ENCODE measurements around the gene SLC9A9.

The SLC9A9 gene

GRCh38 chr3:143384076-143384475, 464.2 kb downstream of the SLC9A9 start:
- no peak for DNase-seq

- DNase-seq: no peak
Observed at GRCh38 chr3:143383421-143383820, 464.8 kb downstream of the SLC9A9 start.

GRCh38 chr3:143382816-143383215, 465.5 kb downstream of the SLC9A9 start:
- no peak for DNase-seq

- no peak for DNase-seq
Observed at GRCh38 chr3:143380449-143380848, 467.8 kb downstream of the SLC9A9 start.

DNA sequence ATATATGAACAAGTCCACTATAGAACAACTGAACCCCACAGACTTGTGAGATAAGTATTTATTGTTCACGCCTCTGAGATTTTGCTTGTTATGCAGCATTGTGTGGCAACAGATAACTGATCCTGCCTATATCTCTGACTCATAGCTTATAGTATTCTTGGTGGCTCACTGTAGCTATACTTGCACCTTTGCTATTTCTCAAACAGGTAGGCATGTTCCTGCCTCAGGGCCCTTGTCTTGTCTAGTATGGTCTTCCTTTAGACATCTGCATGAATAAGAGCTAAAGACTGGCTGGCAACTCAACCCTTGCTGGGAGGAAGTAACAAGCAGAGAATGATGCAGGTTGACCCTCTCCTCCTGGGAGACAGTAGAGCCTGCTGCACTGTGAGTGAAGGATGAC, 472.6 kb downstream of the SLC9A9 start:
- no peak for DNase-seq

- DNase-seq: no peak
Observed at GRCh38 chr3:143367171-143367570, 481.1 kb downstream of the SLC9A9 start.

DNA sequence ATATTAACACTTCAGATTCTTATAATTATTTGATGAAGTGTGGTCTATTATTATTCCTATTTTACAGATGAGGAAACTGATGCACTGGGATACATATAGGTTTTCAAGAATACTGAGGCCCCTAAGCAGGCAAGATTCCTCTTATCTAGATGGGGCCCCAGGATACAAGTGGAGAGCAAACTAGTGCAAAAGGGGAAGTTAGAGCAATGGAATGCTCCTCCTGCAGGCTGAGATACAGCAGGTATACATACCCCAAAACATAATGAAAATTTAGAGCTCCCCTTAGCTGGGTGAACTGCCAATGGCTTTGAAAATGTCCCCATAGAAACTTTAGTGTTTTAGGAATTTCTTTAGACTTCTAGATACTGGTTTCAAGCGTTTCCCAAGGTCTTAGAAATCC, 481.6 kb downstream of the SLC9A9 start:
- DNase-seq: no peak

DNA sequence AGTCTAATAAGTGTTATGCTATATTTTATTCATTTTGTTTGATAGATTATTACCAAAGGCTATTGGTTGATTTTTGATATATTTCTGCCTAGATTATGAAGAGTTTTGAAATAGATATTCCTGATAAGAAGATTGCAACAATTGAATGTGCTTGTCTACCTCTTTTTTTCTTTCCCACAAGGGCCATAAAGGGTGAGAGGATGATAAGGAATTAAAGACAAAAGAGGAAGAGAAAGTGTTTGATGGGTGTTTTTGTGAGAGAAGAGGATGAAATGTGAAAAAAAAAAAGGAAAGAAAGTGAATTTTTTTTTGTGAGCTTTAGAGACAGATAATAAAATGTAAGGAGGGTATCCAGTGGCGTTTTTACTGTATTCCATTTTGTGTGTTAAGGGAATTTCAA, 484.3 kb downstream of the SLC9A9 start:
- no peak for DNase-seq

GRCh38 chr3:143363276-143363675, 485.0 kb downstream of the SLC9A9 start:
- peak; percentile 9 for DNase-seq

DNA sequence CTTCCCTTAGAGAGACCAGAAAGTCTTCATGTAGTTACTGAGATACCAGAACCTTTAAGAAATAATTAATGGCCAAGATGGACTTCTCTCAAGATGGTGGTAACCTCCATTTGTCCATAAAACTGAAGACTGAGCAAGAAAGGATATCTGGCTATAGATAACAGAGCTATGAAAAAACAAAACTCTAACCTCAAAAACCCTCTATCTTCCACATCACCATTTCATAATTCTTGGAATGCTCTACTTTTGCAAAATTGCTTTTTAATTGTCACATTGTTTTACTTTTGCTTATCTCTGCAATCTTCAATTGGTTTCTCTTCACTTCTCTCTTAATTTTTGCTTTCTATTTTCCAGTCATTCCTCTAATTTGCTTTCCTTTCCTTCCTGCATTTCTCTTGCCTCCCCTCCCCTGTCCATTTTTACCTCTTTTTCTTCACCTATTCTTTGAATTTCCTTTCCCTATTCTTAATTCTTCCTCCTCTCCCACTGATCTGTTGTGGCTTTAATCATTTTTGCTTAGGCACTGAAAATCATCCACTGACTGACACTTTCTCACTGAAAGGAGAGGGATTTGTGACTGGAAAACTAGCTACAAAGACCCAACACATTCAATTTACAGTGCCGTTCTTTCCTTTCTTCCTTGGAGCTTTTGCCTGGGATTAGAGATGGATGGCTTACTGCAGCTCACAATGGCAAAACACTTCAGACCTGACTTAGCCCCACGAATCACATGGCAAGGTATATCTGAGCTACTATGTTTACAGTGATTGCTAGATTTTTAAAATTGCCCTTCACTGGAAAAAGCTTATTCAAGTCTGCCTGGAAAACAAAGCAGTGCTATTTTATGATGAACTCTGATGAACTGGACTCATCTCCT, 485.9 kb downstream of the SLC9A9 start:
- DNase-seq: no peak

DNA sequence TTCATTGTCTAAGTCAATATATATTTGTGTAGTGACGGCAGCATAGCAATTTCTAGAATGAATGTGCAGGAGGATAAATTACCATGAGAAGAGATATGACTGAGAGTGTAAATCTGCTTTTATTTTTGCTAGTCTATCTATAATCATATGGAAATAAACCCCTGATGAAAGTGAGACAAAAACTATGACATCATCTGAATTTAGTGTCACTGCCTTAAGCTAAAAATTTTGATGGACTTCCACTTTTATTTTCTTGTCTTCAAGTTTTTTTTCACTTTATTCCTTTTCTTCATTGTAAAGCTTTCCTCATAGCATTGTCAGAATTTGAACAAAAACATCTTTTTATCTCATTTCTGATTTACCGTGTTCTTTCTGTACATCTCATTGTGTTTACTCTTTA, 486.7 kb downstream of the SLC9A9 start:
- no peak for DNase-seq

DNA sequence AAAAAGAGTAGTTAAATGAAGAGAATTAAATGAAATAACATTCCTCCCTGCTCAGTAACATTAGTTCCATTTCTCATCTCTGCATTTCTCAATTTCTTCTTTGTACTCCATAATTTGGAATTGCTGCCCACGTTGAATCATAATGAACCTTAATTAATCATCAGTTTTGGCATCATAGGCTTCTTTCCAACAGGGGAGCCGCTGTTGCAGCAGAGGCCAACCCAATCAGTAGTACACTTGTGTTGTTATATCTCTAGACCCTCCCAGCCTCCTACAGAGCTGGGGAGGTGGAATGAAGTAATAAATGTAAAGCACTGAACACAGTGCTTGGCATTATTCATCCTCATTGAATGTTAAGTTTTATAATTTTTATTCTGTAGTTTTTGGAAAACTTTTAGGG, 488.0 kb downstream of the SLC9A9 start:
- peak; percentile 12 for DNase-seq

DNA sequence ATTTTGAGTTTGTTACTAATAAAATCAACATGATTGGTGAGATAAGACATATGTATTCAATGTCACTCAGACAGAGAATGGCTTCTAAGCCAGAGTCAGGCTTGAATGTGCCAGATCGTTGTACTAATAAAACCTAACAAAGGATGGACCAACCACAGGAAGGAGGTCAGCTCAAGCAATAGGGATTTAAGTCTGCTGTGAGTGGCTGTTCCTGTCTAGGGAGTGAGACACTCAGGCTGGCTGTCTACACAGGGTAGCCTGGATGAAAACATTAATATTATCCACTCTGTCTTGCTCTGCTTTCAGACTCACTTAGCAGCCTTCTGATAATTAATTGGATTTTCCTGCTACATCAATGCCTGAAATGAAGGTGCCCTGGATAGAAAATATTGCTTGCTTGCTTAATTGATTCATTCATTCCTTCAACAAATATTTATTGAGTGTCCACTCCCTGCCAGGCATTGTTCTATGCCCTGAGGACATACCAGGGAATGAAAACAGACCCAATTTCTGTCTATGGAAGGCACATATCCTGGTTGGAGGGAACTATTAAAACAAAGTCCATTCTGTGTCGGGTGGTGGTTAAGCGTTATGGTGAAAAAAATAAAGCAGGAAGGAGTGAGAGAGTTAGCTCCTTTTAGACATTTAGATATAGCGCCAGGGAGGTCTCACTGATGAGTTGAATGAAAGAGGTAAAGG, 489.3 kb downstream of the SLC9A9 start:
- DNase-seq: no peak

DNA sequence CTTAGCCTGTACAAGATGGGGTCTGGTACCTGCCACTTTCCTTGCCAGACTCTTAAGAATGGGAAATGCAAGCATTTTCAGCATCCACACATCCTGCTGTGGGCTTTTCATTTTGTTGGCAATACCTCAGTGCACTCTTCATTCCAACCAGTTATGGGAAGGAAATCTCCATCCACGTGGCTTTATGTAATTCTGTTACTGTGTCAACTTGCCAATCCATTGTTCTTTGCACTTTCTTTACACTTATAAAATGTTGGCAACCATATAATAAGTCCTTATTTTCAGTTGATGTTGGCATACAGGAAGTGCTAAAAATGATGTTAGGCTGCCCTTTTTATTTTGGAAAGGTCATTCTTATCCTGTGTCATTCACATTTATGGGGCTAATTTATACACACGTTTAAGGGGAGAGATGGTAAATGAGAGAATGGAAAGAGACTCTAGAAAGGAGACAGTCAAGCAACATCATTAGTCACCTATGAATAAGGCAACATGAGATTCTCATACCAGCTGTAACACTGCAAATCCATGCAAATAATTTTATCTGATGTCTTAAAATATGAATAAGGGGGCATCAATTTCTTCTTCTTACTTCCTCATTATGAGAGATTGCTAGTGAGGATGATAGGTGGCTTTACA, 490.0 kb downstream of the SLC9A9 start:
- no peak for DNase-seq

GRCh38 chr3:143357700-143358099, 490.6 kb downstream of the SLC9A9 start:
- no peak for DNase-seq

DNA sequence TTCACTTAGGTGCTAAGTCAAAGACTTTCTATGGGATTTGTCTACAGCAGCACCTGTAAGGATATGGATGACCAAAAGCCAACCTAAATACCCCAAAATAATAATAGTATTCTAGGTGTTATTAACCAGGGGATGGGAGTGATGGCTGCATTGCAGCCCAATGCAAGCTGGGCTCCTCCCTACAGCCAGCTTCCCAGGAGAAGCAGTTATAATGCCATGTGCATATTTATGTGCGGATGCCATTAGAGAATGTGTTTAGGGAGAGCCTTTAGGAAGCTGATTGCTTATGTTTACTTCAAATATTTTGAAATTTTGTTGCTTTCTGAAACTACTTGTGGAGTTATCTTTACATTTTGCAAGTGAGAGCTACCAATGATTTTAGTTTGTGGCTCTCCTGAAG, 491.4 kb downstream of the SLC9A9 start:
- DNase-seq: no peak

DNA sequence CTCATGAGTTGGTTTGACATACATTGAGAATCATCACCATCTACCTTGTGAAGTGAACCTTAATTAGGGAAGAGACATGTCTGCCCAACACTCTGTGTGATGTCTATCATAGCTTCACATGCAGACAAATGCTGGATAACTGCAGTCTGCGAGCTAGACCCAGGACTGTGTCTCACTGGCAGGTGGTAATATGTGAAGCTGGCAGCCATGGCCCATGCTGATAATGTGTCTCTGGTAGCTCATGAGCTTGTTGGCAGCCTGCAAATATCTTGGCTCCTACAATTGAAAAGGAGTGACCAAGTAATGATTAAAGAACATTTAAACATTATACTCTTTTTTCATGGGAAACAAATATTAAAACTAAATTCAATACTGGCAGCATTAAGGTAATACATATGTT, 493.9 kb downstream of the SLC9A9 start:
- no peak for DNase-seq

- DNase-seq: no peak
Observed at GRCh38 chr3:143352850-143353550, 495.3 kb downstream of the SLC9A9 start.

GRCh38 chr3:143351895-143352608, 496.2 kb downstream of the SLC9A9 start:
- no peak for DNase-seq

- DNase-seq: no peak
Observed at GRCh38 chr3:143351354-143351753, 496.9 kb downstream of the SLC9A9 start.

GRCh38 chr3:143349455-143349854, 498.8 kb downstream of the SLC9A9 start:
- no peak for DNase-seq

DNA sequence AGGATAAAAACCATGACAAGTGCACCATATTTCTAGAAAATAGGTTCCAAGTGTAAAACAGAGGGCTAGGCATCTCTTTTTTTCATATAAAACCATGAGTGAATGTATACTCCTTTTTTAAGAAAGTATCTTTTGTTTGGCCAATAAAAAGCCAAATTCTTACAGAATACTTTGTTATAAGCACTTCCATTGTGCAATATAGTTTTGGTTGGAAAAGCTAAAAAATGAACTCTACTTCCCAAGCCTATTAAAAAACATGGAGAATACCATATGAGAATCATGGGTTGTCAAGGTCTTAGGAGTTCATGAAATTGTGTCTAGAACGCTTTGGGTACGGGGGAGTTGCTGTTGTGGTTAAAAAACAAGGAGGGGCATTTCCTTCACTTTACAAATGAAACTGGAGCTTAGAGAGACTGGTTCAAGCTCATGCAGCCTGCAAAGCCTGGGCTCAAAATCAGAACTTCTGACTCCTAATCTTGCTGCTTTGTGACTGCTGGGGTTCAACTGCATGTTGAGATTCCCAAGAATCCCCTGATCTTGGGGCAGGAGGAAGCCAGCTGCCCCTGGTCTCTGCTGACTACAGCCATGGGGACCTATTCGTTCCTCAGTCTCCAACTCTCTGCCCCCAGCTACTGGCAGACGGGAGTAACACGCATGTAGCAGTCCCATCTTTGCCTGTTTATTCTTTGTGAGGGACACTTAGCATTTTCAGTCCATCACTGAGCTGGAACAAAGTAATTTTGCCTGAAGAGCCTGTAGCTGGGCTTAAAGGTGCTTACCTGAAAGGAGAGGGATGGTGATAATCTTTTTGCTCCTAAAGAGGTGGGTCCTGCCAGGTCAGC, 499.6 kb downstream of the SLC9A9 start:
- no peak for DNase-seq
